A673 (cell line): ENCODE results near the gene ZIC4. TPM values are rescaled to one million over a fixed set of nuclear protein-coding genes. Genes with fewer than 3 reads are reported as not detected.

Source experiments
- BruUV-seq: library from RNA; stranded (reverse); fragments of 400-500 nt; replicated peaks from 2 replicates; lab custom pipeline; 2021; lab: Mats Ljungman, UMichigan
- CTCF ChIA-PET: fragments of 300-600 bp; sonication (Branson Sonifier 250); formaldehyde crosslinking; loops from one replicate; lab custom pipeline; 2022; ENCODE audit warnings: antibody characterized with exemption; lab: Charles Lee
- POLR2A ChIA-PET: fragments of 300-600 bp; sonication (Branson Sonifier 250); formaldehyde crosslinking; loops from one replicate; lab custom pipeline; 2022; ENCODE audit warnings: antibody characterized with exemption; ENCODE audit not compliant: low non-redundant PET; lab: Charles Lee
- DNase-seq: peaks from one replicate; pipeline ENCODE4 v3.0.0-alpha.2; 2015; ENCODE audit warnings: low spot score
- H3K27ac ChIP-seq: fragments of 200-600 bp; sonication (generic); 2 replicates; pipeline ENCODE4 v1.5.1; 2016; ENCODE audit warnings: mixed run types, low read depth, mild to moderate bottlenecking, mixed read lengths, antibody characterized with exemption, low read length; ENCODE audit not compliant: poor library complexity, severe bottlenecking
- H3K27me3 ChIP-seq: fragments of 200-600 bp; sonication (generic); replicated peaks from 2 replicates; pipeline ENCODE4 v1.6.1; 2017; ENCODE audit warnings: mixed run types, low read depth, mild to moderate bottlenecking, mixed read lengths, antibody characterized with exemption, low read length; ENCODE audit not compliant: insufficient read depth, poor library complexity
- H3K36me3 ChIP-seq: fragments of 200-600 bp; sonication (generic); 2 replicates; pipeline ENCODE4 v1.6.1; 2016; ENCODE audit warnings: mixed run types, mild to moderate bottlenecking, mixed read lengths, antibody characterized with exemption, low read length; ENCODE audit not compliant: insufficient read depth, poor library complexity, severe bottlenecking
- H3K4me1 ChIP-seq: fragments of 200-600 bp; sonication (generic); 2 replicates; pipeline ENCODE4 v1.6.1; 2017; ENCODE audit warnings: mixed run types, mild to moderate bottlenecking, mixed read lengths, antibody characterized with exemption, low read length; ENCODE audit not compliant: insufficient read depth, poor library complexity, severe bottlenecking
- H3K4me3 ChIP-seq: fragments of 200-600 bp; sonication (generic); 2 replicates; pipeline ENCODE4 v1.5.1; 2016; ENCODE audit warnings: low read depth, mixed run types, mild to moderate bottlenecking, mixed read lengths, low read length; ENCODE audit not compliant: poor library complexity, severe bottlenecking
- H3K9me3 ChIP-seq: fragments of 200-600 bp; sonication (generic); 2 replicates; pipeline ENCODE4 v1.6.1; 2016; ENCODE audit warnings: mixed run types, low read depth, mild to moderate bottlenecking, mixed read lengths, antibody characterized with exemption, low read length; ENCODE audit not compliant: poor library complexity, severe bottlenecking
- CTCF ChIP-seq: fragments of 300-800, 200-600 bp; sonication (generic); conservative IDR thresholded peaks from 2 replicates; pipeline ENCODE4 v1.5.1; 2017; ENCODE audit warnings: low read depth, mild to moderate bottlenecking, antibody characterized with exemption, low read length, moderate library complexity, mixed read lengths
- EZH2 ChIP-seq: fragments of 200-600 bp; sonication (generic); IDR thresholded peaks from 2 replicates; pipeline ENCODE4 v1.6.1; 2017; ENCODE audit warnings: borderline replicate concordance, low read depth, mild to moderate bottlenecking, mixed read lengths, antibody characterized with exemption, low read length; ENCODE audit not compliant: poor library complexity, severe bottlenecking
- intact Hi-C: fragments of 100-400 bp; cut with micrococcal nuclease; formaldehyde crosslinking; loops from one replicate; pipeline ENCODE4 v1.10.0; 2022; ENCODE audit not compliant: unreplicated experiment
- total RNA-seq: library from RNA; stranded (reverse); gene quantifications from 2 replicates; pipeline ENCODE4 v1.2.3, GENCODE V29; 2021

The ZIC4 gene
- total RNA-seq, 1 experiment from 2014 or later, result 0.47 TPM

GRCh38 chr3:147397155-147397874, 9.0 kb downstream of the ZIC4 start:
- POLR2A ChIA-PET, result no interaction called here
- no peaks in the 10 kb centered on the region for H3K9me3 ChIP-seq
- no TSS peak for BruUV-seq
- TF ChIP-seq EZH2 (no peak), CTCF (no peak)
- no peaks in the 10 kb centered on the region for H3K4me1 ChIP-seq
- no peak overlapping the region for H3K27ac ChIP-seq
- no peaks in the 10 kb centered on the region for H3K36me3 ChIP-seq
- H3K27me3 ChIP-seq, result peaks cover 78% of the 10 kb centered on the region
- DNase-seq, result no peak
- CTCF ChIA-PET, result no interaction called here
- H3K4me3 ChIP-seq, result no peak overlapping the region
- intact Hi-C loops, result no loop called here

- TF ChIP-seq CTCF (no peak), EZH2 (no peak)
- H3K27ac ChIP-seq, result no peak overlapping the region
Observed at GRCh38 chr3:147396712-147397046, 9.7 kb downstream of the ZIC4 start.

GRCh38 chr3:147395899-147396711, 10.2 kb downstream of the ZIC4 start:
- intact Hi-C loops, result no loop called here
- DNase-seq, result no peak
- CTCF ChIA-PET, result no interaction called here
- no TSS peak for BruUV-seq
- POLR2A ChIA-PET, result no interaction called here
- Histone ChIP-seq H3K27me3 (peaks cover 78% of the 10 kb centered on the region), H3K4me3 (no peak overlapping the region), H3K36me3 (no peaks in the 10 kb centered on the region), H3K27ac (no peak overlapping the region), H3K4me1 (peaks cover 3% of the 10 kb centered on the region), H3K9me3 (no peaks in the 10 kb centered on the region)
- TF ChIP-seq EZH2 (no peak), CTCF (no peak)

More at GRCh38 chr3:147396712-147397046, 9.7 kb downstream of the ZIC4 start:
- BruUV-seq, result no TSS peak
- Histone ChIP-seq H3K4me1 (peaks cover 3% of the 10 kb centered on the region), H3K36me3 (no peaks in the 10 kb centered on the region), H3K27me3 (peaks cover 79% of the 10 kb centered on the region), H3K4me3 (no peak overlapping the region), H3K9me3 (no peaks in the 10 kb centered on the region)
- no peak for DNase-seq
- ChIA-PET CTCF (no interaction called here), POLR2A (no interaction called here)
- intact Hi-C loops, result no loop called here
